ENCODE results near the gene ATP1A1.
A peak's percentile ranks its signal among the peaks of the same experiment; 100 is the strongest.

ATP1A1 gene

DNA sequence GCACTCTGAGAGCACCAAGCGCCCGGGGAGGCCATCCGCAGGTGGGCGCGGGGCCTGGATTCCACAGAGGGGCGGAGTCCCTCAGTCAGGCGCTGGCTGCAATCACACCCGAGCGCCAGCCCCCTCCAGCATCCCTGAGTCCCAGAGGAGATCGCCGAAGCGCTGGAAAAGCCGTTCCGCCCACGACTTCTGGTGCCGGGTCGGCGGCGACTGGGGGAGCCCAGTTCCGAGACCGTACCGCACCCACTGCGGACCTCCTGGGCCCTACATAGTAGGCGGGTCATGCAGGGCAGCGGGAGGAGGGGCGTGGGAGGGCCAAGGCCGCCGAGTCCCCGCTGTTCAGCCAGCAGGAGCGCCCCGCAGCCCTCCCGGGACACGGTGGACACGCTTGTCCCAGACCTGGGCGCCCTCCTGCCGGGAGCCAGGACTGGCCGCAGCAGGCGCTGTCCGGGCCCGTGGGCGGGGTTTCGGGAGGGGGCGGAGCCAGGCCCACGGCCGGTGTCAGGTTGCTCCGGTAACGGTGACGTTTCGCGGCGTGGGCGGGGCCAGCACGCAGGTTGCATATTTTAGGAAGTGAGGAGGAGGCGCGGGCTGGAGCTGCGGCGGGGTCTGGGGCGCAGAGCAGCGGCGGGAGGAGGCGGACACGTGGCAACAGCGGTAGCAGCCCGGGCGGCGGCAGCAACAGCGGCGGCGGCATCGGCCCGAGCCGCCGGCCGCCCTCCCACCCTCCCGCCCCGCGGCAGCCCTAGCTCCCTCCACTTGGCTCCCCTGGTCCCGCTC lies at the start of gene ATP1A1:
Gene ATP1A1, plus strand, starts transcription at position 594 of the 780 bp plus-strand sequence. CDS start 268 bp downstream, outside the sequence.
- DNase-seq: peak; percentile 100

DNA sequence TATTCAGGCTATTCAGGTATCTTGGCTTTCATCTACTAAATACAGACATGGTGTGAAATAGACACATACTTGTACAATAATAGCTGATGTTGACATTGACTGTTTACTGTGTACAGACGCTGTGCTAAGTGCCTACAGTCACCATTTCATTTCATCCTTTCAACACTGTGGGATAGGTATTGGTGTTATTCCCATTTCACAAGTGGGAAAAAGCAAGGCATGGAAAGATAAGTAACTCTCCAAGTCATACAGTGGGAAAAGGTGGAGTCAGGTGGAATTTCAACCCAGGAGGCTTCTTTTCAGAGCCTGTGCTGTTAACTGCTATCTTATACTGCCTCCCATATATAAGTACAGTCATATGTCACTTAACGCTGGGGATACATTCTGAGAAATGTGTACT lies 49.6 kb upstream of the ATP1A1 start:
- DNase-seq: no peak

DNA sequence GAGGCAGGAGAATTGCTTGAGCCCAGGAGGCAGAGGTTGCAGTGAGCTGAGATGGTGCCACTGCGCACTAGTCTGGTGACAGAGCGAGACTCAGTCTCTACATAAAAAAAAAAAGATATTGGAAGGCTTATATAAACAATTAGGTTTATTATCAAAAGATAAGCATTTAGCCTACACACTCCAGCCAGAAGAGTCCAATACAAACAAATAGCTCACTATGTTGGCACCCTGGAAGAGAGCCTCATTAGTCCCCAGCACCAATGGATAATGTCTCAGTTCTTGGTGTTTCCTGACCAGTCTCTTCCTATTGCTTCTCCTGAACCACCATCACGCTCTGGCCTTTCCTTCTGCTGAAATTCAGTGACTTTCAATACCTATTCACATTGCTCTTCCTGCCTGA lies 48.6 kb upstream of the ATP1A1 start:
- DNase-seq: no peak

DNA sequence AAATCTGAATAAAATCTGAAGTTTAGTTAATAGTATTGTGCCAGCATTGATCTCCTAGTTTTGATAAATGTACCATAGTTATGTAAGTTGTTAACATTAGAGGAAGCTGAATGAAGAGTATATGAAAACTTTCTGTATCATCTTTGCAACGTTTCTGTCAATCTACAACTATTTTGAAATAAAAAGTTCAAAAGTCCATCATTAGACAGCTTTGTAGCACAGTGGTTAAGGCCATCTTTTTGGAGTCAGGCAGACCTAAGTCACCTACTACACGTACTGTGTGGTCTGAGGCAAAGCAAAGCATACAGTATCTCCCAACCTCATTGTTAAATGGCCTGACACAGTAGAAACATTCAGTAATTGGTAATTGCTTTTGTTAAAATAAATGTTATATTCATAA lies 47.9 kb upstream of the ATP1A1 start:
- DNase-seq: no peak

DNA sequence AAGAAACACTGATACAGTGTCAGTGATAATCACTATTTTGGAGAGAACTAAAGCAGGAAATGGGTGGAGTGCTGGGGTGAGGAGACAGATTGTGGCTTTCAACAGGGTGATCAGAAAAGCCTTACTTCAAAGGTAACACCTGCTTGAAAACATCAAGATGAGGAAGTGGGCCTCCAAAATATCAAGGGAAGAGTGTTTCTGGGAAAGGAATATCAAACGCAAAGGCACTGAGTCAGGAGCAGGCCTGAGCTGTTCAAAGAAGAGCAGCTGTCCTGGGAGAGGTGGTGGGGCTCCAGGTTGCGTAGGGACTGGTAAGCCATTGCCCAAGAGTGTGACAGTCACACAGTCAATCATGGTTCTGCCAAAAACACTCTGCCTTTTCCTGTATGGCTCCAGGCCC lies 47.1 kb upstream of the ATP1A1 start:
- peak; percentile 63 for DNase-seq

DNA sequence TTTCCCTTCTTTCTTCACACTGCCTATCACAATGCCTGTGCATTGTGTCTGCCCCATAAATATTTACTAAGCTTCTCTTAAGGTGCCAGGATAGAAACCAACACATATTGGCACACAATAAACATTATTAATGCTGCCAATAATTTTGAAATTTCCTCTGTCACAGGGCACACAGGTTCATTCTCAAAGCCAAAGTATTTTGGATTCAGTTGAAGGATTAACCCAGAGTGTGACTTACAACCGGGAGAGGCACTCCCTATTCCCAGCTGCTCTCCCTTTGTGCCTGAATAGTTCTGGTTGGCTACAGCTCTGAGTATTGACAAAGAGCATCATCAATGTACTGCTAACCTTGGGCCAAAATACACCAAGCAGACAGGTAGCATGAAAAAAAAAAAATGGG lies 46.6 kb upstream of the ATP1A1 start:
- DNase-seq: no peak

DNA sequence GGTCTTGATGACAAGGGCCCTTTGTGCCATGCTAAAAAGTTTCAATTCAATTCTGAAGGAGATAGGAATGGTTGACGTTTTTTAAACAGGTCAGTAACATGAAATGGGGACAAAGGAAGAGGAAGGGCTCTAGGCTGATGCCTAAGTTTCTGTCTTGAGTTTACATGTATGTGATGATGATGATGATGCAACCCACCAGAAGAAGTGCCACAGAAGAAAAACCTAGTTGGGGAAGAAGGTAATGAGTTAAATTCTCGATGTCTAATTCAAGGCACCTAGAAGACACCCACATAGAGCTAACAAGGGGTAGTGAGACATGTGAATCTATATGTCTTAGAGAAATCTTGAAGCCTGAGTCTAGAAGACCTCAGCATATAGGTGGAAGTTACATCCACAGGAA lies 44.4 kb upstream of the ATP1A1 start:
- no peak for DNase-seq

DNA sequence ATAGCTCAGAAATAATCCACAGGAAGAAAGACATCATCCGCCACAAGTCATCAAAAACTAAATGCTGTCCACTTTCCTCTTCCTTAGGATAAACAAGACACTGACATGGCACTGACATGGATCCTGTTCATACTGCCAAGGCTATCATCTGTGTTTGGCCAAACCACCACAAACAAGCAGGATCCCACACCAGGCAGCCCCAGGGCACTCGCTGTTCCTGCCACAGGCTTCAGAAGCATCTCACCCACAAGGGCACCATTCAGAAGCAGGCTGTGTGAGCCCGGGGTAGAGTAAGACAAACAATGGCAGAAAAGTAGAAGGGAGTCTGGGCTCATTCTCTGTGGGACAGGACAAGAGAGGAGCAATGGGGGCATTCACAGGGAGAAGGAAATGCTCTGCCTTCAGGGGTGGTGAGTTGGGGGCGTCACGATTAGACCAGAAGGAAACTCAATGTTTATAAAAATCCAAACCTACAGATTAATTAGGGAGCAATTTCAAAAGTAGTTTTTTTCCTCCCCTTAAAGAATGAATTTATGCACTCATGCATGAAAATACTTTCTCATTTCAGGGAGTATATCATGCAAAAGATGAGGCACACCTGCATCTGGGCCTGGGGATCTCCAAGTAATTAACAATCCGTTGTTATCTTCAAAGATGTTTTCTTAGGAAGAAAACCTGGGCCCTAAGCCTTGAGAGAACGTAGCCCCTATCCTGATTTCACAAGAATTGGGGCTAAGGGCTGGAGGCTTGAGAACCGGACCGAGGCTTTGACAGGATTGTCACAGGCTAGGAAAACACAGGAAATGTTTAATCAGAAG lies 43.3 kb upstream of the ATP1A1 start:
- DNase-seq: no peak

DNA sequence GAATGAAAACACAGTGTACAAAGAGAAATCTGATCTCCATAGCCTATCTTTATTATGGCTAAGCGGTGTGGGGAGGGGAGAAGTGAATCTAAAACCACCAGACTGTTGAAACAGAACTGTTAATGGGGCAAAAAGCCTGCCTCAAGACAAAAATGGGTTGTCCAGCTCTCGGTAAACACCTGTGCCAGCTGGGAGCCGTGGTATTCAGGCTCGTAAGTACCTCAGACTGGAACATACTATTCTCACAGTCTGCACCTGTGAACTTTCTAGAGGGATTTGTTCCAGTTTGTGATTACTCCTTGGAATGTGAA lies 42.7 kb upstream of the ATP1A1 start:
- DNase-seq: no peak

DNA sequence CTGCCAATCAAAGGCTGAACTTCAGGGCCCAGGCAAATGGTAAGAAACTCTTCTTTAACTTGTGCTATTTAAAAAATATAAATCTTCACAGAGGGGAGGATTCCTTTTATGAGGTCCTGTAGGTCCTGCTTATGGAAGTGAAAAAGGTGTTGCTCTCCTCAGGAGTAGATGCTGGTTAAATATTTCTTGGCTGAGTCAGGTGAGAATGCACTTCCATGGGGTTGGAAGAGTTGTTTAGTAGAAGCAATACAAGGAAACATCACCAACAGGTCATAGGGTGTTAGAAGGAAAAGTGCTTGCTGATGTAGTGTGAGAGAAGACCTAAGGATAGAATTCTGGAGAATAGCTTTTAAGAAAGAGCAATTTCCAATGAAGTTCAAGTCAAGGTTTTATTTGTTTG lies 42.2 kb upstream of the ATP1A1 start:
- no peak for DNase-seq

DNA sequence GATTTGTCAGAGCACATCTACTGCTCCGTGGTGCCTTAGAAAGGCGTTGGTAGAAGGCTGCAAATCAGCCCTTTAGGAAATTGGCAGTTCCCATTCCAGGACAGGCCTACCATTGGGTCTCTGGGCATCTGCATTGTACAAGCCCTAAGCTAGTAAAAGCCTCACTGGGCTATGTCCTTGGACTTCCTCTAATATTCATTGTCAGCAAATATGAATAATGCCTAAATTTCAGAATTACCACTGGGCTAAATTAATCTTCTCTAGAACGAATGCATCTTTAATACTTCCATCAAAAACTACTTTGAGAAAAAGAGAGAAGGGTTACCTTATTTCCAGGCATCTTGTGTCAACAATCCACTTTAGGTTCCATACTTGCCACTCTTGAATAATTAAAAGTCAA lies 41.5 kb upstream of the ATP1A1 start:
- DNase-seq: no peak

DNA sequence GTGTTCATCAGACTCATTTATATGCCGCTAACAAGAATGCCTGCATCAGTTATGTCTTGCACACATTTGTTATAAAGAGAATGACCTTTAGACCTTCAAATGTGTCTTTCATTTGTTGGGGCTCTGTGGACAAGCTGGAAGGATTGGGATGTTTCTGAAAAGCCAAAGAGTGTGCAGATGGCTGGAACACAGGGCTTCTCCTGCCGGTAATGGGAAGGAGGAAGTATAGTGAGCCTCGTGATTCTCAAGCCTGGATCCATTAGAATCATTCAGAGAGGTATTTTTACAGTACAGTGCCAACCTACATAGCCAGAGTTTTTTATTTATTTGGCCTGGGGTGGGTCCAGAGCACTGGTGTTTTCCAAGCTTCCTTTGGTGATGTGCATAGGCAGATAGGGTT lies 40.6 kb upstream of the ATP1A1 start:
- no peak for DNase-seq

DNA sequence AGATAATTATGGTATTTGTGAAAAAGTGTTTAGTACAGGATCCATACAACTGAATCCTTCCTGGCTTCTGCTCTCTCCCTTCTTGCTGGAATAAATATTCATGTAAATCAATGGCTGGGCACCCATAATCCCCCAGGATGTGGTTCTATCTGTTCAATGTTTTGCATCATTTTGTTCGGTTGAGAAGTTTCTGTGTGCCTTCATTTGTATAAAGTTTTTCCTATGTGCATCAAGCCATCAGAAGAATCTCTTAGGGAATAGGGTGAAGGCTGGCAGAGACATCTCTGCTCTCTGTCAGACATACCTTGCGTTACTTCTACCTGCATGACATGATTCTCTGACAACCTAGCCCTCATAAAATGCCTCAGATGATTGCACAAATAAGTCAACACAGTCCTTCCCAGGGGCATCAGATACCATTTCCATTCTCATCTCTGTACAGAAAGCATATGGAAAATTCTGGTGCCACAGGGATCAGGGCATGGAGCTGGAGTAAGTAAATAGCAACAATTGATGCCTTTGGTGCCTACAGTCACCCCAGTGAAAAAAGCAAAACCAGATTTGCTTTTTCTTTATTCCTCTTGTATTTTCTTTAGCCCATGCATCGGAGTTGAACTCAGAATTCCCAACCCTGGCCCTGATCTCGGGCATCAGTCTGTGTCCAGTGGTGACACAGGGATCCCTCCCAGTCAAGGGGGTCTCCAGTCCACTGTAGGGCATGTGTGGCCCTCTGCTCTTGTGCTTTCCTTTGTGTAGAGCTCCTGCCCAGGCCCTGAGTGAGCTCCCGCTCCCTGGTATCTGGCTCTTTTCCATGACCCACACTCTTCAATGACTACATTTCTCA lies 39.7 kb upstream of the ATP1A1 start:
- no peak for DNase-seq

DNA sequence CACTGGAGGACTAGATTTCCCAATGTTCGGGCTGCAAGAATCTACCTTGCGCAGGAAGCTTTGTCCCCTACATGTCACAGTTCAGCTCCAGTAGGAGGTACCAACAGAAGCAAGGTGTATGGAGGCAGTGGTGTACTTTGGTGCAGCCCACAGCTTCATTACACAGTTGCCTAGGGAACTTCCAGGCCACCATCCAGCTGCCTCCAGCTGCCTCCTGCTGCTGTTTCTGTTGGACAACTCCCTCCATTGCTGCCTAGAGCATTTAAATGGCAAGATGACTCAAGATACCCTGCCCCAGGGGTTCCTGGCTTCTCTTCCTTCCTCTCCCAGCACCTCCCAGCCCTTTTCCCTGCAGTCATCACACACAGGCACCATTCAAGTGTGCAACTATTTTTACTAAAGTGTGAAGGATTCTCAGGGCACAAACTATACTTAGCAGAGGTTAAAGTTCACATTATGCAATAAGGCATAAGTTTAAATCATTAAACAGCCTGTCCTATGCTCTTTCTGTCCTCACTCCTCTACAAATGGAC lies 39.0 kb upstream of the ATP1A1 start:
- no peak for DNase-seq

DNA sequence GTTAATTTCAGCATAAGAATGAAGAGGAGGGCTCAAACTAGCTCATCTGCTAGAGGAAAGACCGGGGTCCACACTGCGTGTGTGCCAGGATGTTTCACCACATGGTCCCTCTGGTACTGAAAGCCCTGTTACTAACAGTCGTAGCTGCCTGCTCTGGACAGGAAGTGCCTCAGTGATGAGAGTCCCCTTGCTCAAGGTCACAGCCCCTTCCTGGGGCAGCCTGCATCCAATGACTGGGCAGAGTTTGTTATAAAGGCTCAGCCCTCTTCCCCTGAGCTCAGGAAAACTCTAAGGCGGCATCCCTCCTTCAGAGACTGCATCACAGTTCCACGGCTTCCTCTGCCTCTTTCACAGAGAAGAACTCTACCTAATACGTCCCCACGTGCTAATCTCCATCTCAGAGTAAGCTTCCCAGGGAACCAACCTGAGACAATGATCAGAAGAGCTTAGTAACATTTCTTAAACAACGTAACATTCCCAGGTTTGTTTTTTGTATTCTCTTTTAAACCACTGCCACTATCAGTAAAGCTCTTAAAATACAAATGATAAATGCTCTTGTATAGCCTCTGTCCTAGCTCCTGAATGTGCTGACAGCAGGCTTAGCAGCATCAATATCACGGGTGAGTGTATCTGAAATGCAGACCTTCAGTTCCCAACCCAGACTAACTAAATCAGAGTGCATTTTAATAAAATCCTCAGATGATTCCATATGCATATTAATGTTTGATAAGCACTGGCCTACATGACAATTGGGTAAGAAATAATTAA lies 38.0 kb upstream of the ATP1A1 start:
- DNase-seq: no peak

DNA sequence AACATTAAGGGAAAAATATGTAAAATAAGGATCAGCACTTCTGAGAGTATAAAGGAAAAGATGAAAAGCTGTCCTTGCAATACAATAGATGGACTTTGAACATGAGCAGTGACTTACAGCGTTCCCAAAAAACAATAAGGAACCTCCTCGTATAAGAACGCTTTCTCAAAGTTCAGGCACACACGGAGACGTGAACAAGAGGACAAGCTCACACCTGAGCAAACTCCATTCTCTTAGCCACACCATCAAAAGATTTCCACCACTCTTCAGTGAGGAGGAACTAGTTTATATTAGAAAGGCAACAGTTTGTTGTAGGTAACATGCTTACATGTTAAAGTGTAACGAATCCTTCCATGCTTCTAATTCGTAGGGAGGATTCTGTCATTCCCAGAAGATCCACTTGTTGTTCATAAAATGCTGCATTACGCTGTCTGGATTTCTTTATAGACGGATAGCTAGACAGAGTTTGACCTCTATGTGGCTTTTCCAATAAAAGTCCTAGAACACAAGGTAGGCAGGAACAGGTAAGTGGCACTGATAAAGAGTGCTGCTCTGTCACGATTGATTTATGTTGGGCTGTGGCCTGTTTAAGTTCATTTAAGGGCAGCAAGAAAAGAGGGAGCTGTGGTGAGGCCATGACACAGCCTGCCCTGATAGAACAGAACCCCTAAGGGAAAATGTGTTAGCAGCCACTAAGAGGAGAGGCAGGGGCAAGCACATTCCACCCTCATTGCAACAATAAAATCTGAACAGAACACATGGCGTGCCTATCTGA lies 37.0 kb upstream of the ATP1A1 start:
- no peak for DNase-seq

DNA sequence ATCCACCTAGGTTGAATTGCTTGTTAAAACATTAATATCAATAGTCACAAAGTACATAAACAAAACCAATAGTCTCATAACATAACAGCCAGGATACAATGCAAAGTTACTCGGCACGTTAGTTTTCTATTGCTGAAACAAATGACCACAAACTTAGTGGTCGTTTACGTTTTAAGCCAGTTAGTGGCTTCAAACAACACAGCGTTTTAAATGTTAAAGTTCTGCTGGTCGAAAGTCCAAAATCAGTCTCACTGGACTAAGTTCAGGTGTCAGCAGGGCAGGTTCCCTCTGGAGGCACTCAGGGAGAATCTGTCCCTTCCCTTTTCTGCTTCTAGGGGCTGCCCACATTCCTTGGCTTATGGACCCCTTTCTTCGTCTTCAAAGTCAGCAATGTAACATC lies 35.6 kb upstream of the ATP1A1 start:
- DNase-seq: no peak

DNA sequence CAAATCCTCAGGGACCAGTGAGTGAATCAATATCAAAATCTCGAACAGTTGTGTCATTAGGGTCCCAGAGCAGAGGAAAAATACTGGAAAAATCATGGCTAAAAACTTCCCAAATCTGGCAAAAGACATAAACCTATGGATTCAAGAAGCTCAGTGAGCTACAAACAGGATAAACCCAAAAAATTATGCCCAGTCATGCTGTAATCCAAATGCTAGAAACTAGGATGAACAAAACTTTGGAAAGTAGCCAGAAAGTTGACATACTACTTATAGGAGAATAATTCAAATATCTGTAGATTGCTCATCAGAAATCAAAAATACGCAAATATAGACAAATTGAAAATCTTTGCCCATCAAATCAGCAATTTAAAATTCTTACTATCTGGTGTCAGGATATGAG lies 34.6 kb upstream of the ATP1A1 start:
- DNase-seq: no peak

DNA sequence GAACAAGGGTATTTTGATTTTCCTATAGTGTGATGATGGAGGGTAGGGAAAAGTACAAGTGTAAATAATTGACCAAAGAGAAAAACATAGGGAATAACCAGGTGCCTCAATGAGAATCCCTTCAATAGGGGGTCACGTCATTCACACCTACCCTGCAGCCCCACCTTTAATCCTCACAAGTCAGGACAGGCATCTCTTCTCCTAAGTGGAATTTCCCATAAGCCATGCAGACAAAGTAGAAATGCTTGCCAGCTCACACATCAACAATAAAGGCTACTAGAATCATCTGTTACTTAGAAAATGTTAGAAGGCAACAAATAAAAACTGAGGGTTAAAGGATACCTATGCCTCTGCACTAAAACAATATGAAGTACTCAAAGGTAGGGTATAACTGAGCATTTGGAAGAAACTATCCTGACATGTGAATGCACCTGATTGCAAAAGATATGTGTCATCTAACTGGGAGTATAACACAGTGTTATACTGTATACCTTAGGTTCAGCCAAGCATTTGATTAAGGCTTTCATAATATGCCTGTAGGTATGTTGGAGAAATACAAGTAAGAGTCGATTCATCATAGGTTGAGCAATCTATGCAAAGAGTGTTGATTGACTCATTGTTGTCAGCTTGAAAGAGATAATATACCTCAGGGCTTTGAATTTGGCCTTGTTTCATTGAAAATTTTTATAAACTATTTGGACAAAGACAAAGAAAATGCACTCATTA lies 32.4 kb upstream of the ATP1A1 start:
- DNase-seq: no peak

DNA sequence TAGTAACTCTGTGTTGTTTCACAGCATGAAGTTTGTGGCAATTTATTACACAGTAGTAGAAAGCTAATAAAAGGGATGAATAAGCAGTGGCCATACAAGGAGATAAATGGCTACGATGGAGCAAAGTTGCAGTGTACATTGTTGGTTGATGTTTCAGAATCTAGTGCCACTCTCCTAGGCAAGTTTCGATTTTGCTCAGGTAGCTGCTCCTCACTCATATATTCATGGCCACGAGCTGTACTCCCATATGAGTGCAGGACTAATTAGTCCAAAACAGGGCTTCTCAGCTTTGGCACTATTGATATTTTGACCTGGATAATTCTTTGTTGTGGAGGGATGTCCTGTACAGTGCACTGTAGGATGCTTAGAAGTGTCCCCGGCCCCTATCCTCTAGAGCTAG lies 30.0 kb upstream of the ATP1A1 start:
- no peak for DNase-seq

DNA sequence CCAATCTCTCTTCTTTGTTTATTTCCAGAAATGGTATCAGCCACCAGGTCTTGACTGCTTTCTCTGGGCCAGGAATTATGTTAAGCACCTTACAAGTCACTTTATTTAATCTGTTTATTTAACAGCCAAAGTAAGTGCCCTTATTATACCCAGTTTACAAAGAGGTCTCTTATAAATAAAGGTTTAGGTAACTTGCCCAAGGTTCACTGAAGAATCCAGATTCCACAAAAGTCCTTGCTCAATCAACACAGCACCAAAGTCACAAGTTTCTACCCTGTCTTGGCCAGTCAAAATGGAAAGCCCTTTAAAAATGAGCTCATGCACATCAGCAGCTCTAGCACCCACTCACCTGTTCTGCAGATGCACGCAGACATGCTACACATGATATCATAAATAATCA lies 28.0 kb upstream of the ATP1A1 start:
- DNase-seq: no peak

Measured in activated CD8-positive, alpha-beta memory T cell treated with anti-CD3 and anti-CD28 coated beads, Interleukin-2, amount 50 U/mL, for 48 hours (primary cell).